ENCODE measurements around the gene LIPN. TPM values are rescaled to one million over a fixed set of nuclear protein-coding genes. Genes with fewer than 3 reads are reported as not detected.
"Not testable (repeated sequence)": the region's sequence is repeated elsewhere in the genome, so short reads cannot be mapped to it uniquely, and the experiment has no call there.

Gene LIPN
- total RNA-seq, 1 donor from 2014 or later, result not detected

DNA sequence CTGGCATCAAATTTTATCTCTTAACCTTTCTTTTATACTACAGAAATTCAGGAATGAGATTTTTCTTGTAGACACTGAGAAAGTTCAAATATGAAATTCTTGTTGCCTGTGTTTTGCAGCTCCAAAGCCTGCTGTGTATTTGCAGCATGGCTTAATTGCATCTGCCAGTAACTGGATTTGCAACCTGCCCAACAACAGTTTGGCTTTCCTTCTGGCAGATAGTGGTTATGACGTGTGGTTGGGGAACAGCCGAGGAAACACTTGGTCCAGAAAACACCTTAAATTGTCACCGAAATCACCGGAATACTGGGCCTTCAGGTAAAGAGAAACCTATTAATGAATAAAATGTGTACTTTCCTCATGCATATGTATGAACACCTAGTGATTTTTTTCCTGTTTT lies 29.0 kb upstream of the LIPN start:
- H3K4me3 Mint-ChIP-seq (ENCODE audit: unreplicated experiment), result no peak overlapping the region
- H3K27me3 Mint-ChIP-seq (ENCODE audit: unreplicated experiment), result peaks cover 10% of the 10 kb centered on the region
- no peaks in the 10 kb centered on the region for H3K36me3 Mint-ChIP-seq (ENCODE audit: unreplicated experiment)
- H3K27ac Mint-ChIP-seq (ENCODE audit: unreplicated experiment), result no peak overlapping the region
- no peaks in the 10 kb centered on the region for H3K9me3 Mint-ChIP-seq (ENCODE audit: unreplicated experiment)
- no peaks in the 10 kb centered on the region for H3K4me1 Mint-ChIP-seq (ENCODE audit: unreplicated experiment)
- TF ChIP-seq, protein P1, sequence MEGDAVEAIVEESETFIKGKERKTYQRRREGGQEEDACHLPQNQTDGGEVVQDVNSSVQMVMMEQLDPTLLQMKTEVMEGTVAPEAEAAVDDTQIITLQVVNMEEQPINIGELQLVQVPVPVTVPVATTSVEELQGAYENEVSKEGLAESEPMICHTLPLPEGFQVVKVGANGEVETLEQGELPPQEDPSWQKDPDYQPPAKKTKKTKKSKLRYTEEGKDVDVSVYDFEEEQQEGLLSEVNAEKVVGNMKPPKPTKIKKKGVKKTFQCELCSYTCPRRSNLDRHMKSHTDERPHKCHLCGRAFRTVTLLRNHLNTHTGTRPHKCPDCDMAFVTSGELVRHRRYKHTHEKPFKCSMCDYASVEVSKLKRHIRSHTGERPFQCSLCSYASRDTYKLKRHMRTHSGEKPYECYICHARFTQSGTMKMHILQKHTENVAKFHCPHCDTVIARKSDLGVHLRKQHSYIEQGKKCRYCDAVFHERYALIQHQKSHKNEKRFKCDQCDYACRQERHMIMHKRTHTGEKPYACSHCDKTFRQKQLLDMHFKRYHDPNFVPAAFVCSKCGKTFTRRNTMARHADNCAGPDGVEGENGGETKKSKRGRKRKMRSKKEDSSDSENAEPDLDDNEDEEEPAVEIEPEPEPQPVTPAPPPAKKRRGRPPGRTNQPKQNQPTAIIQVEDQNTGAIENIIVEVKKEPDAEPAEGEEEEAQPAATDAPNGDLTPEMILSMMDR (IDR thresholded peaks at IDR 0.05), result no peak
- DNase-seq (ENCODE audit: extremely low spot score, unreplicated experiment), result no peak

DNA sequence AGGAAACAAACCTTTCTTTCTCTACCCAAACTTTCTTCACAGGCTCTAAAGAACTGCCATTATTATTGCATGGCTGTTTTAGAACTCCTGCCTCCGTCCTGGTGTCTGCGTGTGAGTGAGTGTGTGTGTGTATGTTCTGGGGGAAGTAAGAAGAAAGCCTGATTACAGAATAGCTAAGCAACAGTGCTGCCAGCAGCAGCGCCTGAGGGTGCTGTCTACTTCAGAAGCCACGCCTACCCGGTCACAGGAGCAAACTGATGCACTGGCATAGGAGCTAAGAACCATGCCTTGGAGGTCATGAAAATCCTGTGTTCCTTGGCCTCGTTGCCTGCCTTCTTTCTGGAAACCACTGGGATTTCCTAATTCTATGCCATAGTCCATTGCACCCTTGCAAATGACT lies 28.5 kb upstream of the LIPN start:
- TF ChIP-seq, protein P1 (IDR thresholded peaks at IDR 0.05), result no peak
- no peaks in the 10 kb centered on the region for H3K4me1 Mint-ChIP-seq (ENCODE audit: unreplicated experiment)
- no peaks in the 10 kb centered on the region for H3K9me3 Mint-ChIP-seq (ENCODE audit: unreplicated experiment)
- DNase-seq (ENCODE audit: extremely low spot score, unreplicated experiment), result no peak
- H3K36me3 Mint-ChIP-seq (ENCODE audit: unreplicated experiment), result no peaks in the 10 kb centered on the region
- no peak overlapping the region for H3K4me3 Mint-ChIP-seq (ENCODE audit: unreplicated experiment)
- no peak overlapping the region for H3K27ac Mint-ChIP-seq (ENCODE audit: unreplicated experiment)
- peaks cover 7% of the 10 kb centered on the region for H3K27me3 Mint-ChIP-seq (ENCODE audit: unreplicated experiment)

DNA sequence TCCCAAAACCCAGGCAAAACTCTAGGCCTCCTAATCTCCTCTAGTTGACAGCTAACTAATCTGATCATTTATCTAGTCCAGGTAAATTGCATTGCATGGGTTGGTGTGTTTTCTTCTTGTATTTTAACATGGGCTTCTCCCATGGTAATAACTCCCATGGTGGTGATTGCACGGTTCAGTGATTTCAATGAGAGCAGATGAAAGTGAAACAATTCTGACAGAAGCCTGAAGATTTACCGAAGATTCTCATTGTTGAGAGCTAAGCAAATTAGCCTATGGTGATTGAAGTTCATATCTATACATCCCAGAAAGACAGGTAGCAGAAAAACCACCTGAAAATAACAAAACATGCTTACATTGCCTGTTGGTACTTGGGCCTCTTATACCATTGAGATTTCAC lies 26.6 kb upstream of the LIPN start:
- Mint-ChIP-seq H3K4me3 (ENCODE audit: unreplicated experiment) (no peak overlapping the region), H3K4me1 (ENCODE audit: unreplicated experiment) (no peaks in the 10 kb centered on the region), H3K9me3 (ENCODE audit: unreplicated experiment) (no peaks in the 10 kb centered on the region), H3K27ac (ENCODE audit: unreplicated experiment) (no peak overlapping the region), H3K27me3 (ENCODE audit: unreplicated experiment) (peaks cover 13% of the 10 kb centered on the region), H3K36me3 (ENCODE audit: unreplicated experiment) (no peaks in the 10 kb centered on the region)
- TF ChIP-seq, protein P1 (IDR thresholded peaks at IDR 0.05), result no peak
- DNase-seq (ENCODE audit: extremely low spot score, unreplicated experiment), result no peak

DNA sequence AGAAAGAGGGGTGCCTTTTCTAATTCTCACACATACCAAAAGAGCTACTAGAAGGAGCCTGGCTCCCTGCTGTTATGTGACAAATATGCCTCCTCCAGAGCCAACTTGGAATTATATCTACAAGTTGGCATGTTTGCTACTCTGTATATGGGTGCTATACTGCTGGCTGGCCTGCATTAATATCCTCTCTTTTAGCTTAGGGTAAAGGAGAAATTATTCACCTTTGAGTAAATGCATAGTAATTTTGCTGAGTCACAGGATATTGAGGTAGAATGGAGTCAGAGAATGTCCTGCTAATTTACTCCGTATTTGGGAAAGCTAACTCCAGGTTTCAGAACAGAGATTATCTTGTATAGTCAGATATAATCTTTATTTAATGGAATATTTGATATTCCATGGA lies 24.2 kb upstream of the LIPN start:
- Mint-ChIP-seq H3K36me3 (ENCODE audit: unreplicated experiment) (no peaks in the 10 kb centered on the region), H3K4me3 (ENCODE audit: unreplicated experiment) (no peak overlapping the region), H3K4me1 (ENCODE audit: unreplicated experiment) (no peaks in the 10 kb centered on the region), H3K27ac (ENCODE audit: unreplicated experiment) (no peak overlapping the region), H3K27me3 (ENCODE audit: unreplicated experiment) (peaks cover 28% of the 10 kb centered on the region), H3K9me3 (ENCODE audit: unreplicated experiment) (no peaks in the 10 kb centered on the region)
- TF ChIP-seq, protein P1 (IDR thresholded peaks at IDR 0.05), result no peak
- no peak for DNase-seq (ENCODE audit: extremely low spot score, unreplicated experiment)

DNA sequence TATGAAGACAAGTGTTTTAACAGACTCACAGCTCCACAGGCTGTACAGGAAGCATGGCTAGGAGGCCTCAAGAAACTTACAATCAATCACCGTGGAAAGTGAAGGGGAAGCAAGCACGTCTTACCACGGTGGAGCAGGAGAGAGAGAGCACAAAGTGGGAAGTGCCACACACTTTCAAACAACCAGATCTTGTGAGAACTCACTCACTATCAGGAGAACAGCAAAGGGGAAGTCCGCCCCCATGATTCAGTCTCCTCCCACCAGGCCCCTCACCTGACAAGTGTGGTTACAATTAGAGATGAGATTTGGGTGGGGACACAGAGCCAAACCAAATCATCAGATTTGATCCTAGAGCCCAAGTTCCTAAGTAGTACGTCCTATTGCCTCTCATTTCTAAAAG lies 17.9 kb upstream of the LIPN start:
- not testable (repeated sequence) for H3K27ac Mint-ChIP-seq (ENCODE audit: unreplicated experiment); H3K36me3 Mint-ChIP-seq (ENCODE audit: unreplicated experiment); H3K4me3 Mint-ChIP-seq (ENCODE audit: unreplicated experiment); DNase-seq (ENCODE audit: extremely low spot score, unreplicated experiment); H3K4me1 Mint-ChIP-seq (ENCODE audit: unreplicated experiment)
- H3K9me3 Mint-ChIP-seq (ENCODE audit: unreplicated experiment), result peaks cover 14% of the 10 kb centered on the region
- H3K27me3 Mint-ChIP-seq (ENCODE audit: unreplicated experiment), result peaks cover 58% of the 10 kb centered on the region

DNA sequence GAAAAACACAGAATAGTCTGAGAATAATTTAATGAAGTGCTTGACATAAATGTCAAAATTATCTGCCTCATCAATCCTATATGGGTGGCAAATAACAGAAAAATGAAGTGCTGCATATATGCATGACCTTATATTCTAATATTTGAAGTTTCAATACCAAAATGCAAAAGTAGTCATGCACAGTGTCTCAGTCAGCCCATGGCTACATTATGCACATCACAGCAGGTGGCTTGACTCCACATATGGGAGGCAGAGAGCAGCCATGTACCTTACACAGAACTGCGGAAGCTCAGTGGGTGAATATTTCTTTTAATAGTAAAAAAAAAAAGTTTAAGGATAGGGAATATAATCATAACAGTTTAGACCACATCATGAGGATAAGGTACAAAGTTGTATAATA lies 17.4 kb upstream of the LIPN start:
- Mint-ChIP-seq H3K36me3 (ENCODE audit: unreplicated experiment) (no peaks in the 10 kb centered on the region), H3K9me3 (ENCODE audit: unreplicated experiment) (peaks cover 14% of the 10 kb centered on the region), H3K4me3 (ENCODE audit: unreplicated experiment) (no peak overlapping the region), H3K27me3 (ENCODE audit: unreplicated experiment) (peaks cover 60% of the 10 kb centered on the region), H3K27ac (ENCODE audit: unreplicated experiment) (no peak overlapping the region), H3K4me1 (ENCODE audit: unreplicated experiment) (no peaks in the 10 kb centered on the region)
- no peak for DNase-seq (ENCODE audit: extremely low spot score, unreplicated experiment)
- TF ChIP-seq, protein P1 (IDR thresholded peaks at IDR 0.05), result no peak
